SH-SY5Y (cell line): ENCODE data around the gene IPO5.

Experiments used
- GATA2 ChIP-seq: IDR thresholded peaks from 2 replicates; pipeline ENCODE4 v1.6.1; 2011; ENCODE audit warnings: mild to moderate bottlenecking, low read depth, low read length
- GATA3 ChIP-seq: IDR thresholded peaks from 2 replicates; pipeline ENCODE4 v1.6.1; 2011; ENCODE audit warnings: low read depth, mild to moderate bottlenecking, low read length, moderate library complexity

DNA sequence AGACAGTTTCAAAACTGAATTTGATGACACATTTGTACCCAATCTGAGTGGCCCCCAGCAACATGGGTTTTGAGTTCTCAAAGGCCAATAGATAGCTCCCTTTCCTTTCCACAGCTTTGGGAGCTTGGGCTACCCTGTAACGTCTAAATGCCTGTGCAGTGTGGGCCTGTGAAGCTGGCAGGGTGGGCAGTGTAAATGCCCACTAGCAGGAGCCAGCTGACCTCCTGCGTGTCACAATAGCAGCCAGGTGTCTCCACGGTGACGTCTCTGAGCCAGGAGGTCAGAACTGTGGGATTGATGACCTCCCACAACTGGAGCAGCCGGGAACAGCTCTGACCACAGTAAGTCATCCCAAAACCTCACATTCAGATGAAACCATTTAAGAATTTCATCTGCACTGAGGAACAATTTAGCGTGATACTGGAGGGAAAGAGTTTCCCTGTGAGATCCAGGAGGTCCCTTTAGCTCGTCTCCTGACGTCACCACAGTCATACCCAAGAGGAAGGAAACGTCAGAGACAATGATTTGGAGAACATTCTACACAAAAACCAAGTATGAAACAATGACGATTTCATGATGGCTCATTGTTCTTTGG lies at the start of gene IPO5:
- TF ChIP-seq GATA2 (no peak), GATA3 (no peak)
